ENCODE data around the gene TMTC4.

DNA sequence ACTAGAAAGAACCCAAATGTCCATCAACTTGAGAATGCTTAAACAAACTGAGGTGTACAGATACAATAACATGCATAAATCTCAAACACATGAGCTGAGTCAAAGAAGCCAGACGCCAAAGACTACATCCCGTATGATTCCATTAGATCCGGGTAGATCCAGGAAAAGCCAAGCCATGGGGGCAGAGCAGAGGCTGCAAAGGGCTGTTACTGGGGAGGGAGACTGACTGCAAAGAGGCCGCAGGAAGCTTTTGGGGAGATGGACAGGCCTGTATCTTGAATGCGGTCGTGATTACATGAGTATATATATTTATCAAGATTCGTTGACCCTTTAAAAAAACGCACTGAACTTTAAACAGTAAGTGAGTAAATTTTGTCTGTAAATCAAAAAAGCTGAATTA lies 114.7 kb downstream of the TMTC4 start:
- no peak for TF ChIP-seq POLR2A (IDR thresholded peaks at IDR 0.05)
- TF ChIP-seq, protein P1, sequence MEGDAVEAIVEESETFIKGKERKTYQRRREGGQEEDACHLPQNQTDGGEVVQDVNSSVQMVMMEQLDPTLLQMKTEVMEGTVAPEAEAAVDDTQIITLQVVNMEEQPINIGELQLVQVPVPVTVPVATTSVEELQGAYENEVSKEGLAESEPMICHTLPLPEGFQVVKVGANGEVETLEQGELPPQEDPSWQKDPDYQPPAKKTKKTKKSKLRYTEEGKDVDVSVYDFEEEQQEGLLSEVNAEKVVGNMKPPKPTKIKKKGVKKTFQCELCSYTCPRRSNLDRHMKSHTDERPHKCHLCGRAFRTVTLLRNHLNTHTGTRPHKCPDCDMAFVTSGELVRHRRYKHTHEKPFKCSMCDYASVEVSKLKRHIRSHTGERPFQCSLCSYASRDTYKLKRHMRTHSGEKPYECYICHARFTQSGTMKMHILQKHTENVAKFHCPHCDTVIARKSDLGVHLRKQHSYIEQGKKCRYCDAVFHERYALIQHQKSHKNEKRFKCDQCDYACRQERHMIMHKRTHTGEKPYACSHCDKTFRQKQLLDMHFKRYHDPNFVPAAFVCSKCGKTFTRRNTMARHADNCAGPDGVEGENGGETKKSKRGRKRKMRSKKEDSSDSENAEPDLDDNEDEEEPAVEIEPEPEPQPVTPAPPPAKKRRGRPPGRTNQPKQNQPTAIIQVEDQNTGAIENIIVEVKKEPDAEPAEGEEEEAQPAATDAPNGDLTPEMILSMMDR (IDR thresholded peaks at IDR 0.05 in 4 of 5, conservative IDR thresholded peaks at IDR 0.05 in 1 of 5) = no peak

All from gastrocnemius medialis (tissue), 4 donors.